COR-L47 (cell line): Measurements from ENCODE around the gene AFAP1.

ENCODE experiments used
- DNase-seq: peaks from one replicate; lab custom pipeline; 2025; lab: John Stamatoyannopoulos, UW

AFAP1 gene

DNA sequence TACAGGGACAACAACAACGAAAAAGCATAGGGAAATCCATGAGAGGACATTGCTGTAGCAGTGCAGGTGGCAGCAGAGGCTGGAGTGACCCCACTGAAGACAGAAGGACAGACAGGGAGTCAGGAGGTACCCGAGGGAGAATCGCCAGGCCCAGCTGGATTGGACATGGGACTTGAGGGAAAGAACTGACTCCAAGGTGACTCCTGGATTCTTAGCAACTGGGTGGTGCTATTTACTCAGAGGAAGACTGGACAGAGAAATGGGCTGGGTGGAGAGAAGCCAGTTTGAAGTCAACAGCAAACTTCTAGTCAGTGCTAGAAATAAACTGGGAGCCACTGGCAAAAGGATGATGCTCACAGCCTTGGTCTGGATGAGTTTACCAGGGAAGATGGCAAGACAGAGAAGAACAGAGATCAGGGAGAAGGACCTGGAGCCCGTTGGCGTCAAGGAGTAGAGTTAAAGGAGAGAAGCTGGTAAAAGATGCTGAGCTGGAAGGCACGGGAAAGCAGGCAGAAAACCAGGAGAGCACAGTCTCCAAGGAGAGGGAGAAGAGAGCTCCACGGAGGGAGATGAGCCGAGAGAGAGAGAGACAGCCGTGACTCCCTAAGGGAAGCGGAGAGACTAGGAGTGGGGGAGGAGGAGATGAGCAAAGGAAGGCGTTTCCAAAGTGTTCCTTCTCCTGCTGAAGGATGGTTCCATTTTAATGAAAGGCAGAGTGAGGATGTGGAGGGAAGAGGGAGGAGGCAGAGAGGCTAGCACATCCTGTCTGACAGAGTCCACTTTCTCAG, 119.4 kb downstream of the AFAP1 start:
- no peak for DNase-seq

DNA sequence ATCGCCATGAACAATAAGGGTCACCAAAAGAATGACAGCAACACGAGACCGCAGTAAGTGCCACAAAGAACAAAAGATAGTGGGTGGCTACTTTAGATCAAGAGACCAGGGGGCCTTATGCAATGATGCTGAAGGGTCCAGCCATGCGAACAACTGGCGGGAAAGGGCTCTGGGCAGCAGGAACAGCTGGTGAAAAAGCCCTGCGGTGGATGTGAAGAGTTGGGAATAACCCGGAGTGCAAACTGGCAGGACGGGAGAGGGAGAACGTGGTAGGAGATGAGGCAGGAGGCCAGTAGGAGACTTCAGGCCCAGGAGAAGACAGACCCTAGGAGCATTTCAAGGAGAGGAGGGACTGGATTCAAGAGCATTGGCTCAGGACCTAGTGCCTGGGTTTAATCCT, 120.2 kb downstream of the AFAP1 start:
- DNase-seq = no peak

DNA sequence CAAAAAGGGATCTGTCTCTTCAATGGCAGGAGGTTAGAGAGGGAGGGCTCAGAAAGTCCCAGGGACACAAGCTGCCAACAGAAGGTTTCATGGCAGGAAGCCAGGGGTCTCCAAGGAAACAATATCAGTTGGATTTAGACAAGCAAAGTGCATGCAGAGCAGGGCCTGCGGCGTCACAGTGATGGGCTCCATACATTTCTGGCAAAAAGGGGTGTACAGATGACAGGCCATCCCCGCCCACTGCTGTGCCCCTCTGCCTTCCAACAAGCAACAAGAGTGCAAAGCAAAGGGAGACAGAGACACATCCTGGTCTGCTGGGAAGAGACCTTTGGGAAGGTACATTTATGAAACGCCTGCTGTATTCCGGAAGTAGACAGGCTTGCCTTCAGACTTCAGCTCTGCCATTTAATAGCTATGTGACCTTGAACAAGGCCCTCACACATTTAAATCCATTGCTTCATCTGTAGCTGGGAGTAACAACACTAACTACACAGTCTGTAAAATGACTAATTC, 121.2 kb downstream of the AFAP1 start:
- DNase-seq = peak; percentile 59

DNA sequence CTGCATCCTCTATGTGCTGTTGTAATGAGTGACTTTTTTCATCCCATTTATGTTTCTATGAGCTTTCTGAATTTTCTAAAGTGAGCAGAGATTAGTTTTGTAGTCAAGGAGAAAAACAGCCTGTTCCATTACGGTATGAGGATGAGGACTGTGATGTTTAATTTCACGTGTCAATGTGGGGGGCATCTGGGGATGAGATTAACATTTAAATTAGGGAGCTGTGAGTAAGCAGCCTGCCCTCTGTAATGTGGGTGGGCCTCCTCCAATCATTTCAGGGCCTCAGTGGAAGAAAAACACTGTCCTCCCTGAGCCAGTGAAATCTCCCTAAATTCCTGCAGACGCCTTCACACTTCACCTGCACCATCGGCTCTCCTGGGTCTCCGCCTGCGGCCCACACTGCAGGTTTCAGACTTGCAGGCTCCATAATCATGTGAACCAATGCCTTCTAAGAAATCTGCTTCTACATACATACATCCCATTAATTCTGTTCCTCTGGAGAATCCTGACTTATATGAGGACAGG, 121.7 kb downstream of the AFAP1 start:
- DNase-seq = no peak

DNA sequence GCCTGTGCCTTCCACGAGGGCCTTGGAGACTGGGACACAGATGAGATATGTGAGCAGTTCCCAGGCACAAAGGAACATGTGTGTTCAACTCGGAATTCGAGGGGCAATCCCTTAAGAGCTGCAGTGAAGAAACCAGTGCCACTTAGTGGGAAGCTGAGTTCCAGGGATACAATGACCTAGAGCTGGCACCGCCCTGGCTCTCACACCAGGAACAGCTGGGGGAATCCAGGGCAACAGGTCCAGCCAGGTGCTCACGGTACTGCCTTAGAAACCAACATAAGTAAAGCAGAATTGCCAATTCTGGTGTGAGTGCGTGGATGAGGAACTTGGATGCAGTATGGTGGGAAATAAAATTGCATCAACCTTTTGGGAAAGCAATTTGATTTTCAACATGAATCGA, 122.9 kb downstream of the AFAP1 start:
- no peak for DNase-seq

DNA sequence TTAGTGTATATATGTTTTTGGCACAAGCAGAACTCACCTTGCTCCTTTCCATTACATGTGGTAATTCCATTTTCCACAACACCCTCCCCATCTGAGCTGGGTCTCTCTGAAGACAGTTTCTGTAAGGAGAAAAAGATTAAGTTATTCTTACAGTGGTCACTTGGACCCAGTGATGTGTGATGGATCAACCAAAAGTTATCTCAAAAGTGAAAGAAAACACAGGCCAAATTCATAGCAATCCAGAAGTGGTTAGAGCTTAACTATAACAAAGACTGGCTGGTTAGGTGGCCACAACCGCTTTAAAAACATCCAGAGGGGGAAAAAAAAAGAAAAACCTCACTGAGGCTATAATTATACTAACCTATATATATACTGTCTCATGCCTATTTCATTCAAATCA, 123.7 kb downstream of the AFAP1 start:
- no peak for DNase-seq

DNA sequence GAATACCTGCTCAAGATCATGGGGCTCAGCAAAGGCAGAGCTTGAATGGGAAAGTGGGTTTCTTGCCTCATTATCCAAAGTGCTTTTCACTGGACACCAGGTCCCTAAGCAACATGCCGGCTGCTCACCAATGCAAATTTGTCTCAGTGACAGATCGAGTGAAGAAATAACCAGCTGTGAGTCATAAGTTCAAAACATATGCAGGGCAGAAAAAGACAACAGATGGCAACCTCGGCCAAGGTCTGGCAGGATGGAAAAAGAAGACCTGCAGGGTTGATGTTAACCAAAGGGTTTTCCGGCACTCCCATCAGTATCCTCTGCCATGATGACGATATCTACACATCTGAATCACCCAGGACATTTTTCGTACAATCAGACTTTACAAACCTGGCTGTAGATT, 124.1 kb downstream of the AFAP1 start:
- DNase-seq = no peak

DNA sequence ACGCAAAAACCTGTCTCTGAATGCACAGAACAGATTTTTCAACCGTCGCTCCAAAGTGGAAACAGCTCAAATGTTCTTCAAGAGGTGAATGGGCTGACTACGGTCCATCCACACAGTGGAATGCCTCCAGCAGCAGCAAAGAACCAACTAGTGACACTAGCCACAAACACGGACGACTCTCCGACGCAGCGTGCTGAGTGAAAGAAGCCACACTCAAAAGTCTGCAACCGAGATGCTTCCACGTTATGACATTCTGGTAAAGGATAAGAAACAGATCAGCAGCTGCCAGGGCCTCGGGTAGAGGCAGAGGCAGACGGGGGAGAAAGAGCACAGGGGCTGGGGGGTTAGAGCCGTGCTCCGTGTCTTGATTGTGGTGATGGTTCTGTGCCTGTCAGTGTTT, 125.2 kb downstream of the AFAP1 start:
- no peak for DNase-seq

DNA sequence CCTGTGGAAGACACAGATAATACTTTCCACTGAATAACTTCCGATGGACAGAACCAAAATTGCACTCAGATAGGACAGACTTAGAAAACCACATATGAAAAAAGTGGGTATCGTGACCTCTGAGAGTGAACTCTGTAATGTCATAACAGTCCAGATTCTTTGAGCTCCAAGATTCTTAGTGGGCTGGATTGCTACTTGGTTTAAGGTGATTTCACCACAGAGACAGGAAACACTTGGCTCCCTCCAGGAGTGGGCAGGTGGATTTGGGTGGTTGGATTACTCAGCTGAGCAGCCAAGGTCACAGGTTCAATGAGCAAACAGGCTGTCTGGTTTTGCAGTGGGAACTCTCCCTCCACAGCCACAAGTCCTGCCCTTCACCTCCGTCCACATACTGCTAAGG, 126.0 kb downstream of the AFAP1 start:
- no peak for DNase-seq

DNA sequence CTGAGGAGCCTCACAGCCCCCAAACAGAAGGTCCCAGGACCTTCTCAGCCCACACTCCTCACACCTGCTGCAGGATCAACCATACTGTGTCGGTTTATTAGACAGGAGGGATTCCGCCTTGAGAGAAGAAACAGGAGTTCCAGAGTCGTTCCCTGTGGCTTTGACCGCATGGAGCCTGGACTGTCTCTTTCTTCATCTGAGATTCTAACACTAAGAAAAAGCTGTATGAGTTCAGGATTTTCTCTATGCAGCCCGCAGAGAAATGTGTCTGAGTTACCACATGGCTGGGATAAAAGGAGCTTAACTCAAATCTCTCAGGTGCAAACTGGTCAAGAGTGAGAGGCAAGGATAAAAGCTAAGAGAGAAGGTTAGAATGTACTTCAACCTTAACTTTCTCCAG, 126.7 kb downstream of the AFAP1 start:
- DNase-seq = no peak

DNA sequence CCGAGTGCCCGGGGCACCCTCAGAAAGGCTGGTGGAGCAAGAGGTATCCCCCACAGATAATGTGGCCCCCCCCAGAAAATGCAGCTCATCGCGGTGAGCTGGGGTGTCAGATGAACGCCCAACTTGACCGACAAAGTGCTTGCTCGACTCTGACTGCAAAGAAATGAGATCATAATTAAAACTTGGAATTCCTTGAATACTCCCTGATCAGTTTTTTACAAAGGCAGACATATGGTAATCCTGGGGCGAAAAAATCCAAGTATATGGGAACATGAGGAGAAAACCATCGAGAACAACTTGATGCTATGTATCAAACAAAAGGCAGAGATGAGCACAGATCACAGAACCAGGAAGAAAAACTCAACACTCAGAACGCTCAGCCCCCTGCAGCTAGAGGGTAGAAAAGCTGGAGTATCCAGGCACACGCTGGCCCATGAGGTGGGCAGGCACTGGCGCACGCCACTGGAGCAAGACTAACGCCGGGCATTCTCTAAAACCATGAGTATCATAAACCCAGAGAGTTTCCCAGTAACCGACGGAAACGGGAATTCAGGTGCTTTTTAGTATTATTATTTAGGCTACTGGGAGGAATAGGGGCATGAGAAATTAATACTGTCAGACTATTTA, 127.3 kb downstream of the AFAP1 start:
- DNase-seq = no peak

DNA sequence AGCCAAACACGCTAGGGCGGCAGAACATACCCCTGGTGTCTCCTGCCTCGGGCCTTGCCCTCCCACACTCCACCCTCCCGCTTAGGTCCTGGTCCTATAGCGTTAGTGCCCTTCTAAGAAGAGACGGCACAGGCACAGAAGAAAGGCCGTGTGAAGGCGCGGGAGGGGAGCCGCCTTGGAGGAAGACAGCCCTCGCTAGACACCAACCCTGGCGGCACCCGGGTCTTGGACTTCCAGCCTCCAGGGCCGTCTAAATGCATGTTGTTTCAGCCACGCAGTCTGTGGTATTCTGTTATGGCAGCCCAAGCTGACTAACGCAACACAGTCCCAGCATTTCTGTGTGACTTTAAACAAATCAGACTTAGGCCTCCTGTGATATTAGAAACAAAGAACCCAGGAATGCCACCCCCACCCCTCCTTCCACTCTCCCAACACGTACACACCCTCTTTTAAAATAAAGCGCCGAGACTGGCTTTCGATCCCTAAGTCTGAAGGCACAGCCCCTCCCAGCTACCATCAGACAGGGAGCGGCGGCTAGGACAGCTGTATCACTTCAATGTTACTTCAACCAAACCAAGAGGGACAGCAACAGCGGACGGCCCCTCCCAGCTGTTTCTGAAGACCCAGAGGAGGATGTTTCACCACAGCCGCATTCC, 128.0 kb downstream of the AFAP1 start:
- DNase-seq = no peak

DNA sequence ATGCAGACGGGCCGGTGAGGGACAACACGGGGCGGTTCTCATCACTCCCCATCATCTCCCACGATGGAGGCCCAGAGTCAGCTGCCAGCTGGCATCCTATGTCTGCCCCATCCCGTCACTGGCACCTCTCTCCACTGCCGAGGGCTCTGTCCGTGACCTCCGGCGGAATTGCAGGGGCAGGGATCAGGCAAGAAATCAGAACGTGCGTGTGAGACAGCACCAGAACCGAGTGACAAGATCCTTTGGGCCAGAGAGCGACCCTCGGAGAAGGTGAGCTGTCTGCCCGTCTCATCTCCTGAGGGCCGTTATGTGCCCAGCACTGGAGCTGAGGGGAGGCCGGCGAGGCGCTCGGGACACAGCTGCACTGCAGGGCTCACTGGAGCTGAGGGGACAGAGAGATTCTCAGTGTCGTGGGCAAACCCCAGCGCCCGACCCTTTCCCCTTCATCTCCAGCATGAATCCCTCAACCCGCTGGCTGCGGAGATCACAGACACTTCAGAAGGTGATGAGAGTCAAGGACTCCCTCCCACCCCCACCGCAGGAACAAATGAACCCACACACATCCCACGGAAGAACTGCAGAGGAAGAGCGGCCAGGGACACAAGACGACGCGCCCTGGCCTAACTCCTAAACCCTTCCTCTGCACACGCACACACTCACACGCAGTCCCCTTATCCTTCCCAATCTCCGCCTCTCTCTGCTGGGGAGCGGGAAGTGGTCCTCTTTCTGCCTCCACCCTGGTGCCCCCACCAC, 128.7 kb downstream of the AFAP1 start:
- no peak for DNase-seq

DNA sequence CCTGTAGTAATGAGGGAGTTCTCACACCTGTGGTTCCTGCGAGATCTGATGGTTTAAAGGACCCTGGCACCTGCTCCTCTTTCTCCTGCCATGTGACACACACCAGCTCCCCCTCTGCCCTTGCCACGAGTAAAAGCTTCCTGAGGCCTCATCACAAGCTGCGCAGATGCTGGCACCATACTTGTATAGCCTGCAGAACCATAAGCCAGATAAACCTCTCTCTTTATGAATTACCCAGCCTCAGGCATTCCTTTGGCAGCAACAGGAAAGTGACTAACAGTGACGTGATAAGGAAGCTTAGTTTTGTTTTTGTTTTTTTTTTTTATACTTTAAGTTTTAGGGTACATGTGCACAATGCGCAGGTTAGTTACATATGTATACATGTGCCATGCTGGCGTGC, 130.9 kb downstream of the AFAP1 start:
- DNase-seq = no peak

DNA sequence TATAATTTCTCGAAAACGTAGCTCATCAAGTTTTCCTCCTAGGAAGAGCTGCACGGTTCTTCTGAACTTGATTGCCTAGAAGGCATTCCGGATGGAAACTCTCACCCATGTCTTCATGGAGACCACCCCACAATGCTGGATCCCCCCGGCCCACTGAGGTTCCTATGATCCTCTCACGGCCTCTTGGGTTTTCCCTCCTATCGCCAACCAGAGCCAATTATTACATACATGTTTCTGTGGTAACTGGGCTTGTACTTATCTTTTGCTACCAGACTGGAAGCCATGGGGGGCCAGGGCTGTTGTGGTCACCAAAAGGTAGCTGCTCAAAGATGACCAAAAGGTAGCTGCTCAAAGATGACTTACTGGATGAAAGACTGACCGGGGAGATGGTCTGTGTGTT, 131.5 kb downstream of the AFAP1 start:
- DNase-seq = no peak

DNA sequence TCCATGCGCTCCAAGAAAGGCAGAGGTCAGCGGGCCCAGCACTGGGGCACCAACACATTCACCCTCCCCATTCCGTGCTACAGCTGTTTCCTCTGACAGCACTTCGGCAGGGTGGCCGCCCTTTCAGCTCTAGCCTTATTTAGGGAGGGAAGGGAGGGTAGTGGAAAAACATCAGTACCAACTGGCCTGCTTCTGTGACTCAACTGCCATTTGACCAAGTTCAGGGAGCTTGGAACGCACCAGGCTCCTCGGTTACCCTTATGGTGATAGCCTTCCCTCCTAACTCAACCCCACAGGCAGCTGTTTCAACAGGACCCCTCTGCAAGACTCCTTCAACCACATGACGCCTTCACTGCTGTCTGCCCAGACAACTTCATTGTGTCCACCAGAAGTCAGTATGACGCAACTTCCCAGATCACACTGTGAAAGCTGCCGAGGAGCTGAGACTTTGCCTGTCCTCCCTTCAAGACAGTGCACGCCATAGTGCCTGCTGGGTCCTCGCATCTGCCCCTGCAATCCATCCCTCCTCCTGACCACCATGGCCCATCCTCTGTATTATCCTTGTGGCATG, 132.2 kb downstream of the AFAP1 start:
- no peak for DNase-seq

DNA sequence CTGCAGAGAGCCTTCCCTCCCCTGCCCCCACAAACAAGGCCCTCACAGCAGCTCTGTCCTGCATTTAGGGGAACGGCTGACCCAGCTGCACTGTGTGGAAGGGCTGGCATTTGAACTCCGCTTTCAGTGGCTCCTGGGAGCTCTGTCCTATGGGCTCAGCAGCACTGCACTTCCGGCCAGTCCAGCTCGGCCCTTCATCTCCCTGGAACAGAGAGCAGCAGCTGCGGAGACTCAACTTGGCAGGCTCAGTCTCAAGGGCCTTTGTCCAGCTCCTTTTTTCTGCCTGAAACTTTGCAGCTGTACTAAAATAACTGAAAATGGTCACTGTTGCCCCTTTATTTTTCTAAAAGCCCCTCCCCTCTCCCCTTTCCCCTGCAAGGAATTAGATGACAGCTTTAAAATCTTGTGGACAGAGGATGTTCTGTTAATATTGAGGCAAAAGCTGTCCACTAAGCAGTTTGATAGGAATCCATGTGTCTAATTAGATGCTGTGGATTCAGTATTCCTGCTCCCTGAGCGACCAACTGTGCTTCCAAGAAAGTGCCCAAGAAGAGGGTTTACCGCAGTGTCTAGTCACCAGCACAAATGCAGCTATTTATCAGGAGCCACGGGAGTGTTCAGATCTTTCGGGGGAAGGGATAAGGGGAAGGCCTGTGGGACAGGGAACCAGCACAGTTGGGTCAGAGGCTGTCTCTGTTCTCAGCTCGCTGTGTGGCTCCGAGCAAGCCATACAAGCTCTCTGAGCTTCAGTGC, 133.1 kb downstream of the AFAP1 start:
- DNase-seq = no peak

DNA sequence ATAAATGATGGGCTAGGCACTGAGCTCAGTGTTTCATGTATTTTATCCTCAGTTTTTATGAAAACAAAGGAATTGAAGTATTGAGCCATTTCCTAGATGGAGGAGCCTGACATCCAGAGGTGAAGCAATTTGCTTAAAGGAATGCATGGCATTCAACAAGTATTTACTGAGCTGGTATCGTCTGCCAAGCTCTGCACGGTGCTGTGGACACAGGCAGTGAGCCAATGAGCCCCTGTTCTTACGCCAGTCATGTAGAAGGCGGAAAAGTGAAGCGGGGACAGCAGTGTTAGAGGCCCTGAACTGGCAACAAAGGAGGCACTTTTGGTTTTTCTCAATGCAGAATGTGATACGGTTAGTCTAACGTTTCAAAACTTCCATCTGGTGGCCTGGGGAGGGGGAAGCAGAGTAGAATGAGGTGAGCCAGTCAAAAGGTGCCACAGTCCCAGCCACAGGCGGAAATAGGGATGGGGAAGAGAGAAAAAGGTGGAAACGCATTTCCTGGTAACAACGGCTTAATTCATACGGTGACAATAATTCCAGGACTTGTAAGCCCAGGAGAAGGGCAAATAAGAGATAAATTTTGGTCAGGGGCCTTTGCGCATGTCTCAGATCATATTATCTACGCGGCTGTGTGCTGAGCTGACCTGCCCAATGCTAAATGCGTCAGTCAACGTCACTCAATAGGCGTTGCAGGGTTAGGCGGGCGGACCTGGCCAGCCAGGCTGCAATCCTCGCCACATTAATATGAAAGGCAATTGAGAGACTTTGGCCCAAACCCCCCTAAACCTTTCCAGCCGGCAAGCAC, 133.9 kb downstream of the AFAP1 start:
- DNase-seq = peak; percentile 32

DNA sequence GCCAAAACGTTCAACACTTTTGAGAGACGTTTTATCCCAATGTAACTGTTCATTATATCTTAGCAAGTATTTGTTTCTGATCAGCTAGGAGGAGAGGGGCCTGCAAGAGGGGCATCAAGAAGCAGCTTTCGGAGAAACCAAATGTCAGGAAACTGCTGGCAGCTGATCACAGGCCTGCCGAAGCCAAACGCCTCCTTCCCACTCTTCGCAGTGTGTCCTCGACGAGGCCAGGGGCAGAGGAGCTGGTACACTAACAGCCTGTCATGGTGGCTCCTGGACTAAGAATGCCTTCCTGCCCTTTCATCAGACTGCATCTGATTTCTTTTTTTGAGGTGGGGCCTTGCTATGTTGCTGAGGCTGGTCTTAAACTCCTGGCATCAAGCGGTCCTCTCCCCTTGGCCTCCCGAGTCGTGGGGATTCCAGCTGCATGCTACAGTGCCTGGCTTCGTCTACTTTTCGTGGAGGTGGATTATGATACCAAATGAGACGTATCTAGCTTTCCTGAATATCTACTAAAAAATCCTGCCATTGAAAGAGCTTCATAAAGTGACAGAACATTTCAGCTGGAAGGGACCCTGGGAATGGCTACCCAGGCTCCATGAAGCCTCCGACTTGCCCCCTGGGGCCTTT, 134.8 kb downstream of the AFAP1 start:
- no peak for DNase-seq
